ENCODE results near the gene NHERF2. TPM values are rescaled to one million over a fixed set of nuclear protein-coding genes. Genes with fewer than 3 reads are reported as not detected.

The NHERF2 gene
- total and polyA plus RNA-seq, 9 of the 15 experiments (the other 6 are each of a cell fraction or from before 2014, with no cell fraction given), result 0.15 to 42.0 (median 12.5) TPM

GRCh38 chr16:1983544-1984346 lies 43.0 kb upstream of the NHERF2 start, which contains the start of gene GFER (continued):
- TF ChIP-seq, protein P1, sequence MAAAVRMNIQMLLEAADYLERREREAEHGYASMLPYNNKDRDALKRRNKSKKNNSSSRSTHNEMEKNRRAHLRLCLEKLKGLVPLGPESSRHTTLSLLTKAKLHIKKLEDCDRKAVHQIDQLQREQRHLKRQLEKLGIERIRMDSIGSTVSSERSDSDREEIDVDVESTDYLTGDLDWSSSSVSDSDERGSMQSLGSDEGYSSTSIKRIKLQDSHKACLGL (CRISPR knock-in tag; IDR thresholded peaks at IDR 0.05; ENCODE audit: borderline replicate concordance, poor library complexity, severe bottlenecking), result peak; percentile 49
- TF ChIP-seq SREBF2 (CRISPR knock-in tag; IDR thresholded peaks at IDR 0.05) (no peak), BRCA1 (IDR thresholded peaks at IDR 0.05) (no peak), BRCA1 (CRISPR knock-in tag; IDR thresholded peaks at IDR 0.05) (no peak), ZNF347 (CRISPR knock-in tag; IDR thresholded peaks at IDR 0.05; ENCODE audit: low read depth) (no peak), KLF13 (tag; IDR thresholded peaks at IDR 0.05; ENCODE audit: borderline replicate concordance, low read depth) (no peak), BRD4 (IDR thresholded peaks at IDR 0.05) (0 out of 2 replicates have a peak, but pooled peaks have one; percentile 11), PHB2 (IDR thresholded peaks at IDR 0.05; ENCODE audit: low read depth) (no peak), HOXB6 (CRISPR knock-in tag; IDR thresholded peaks at IDR 0.05; ENCODE audit: borderline replicate concordance) (no peak), TBL1XR1 (IDR thresholded peaks at IDR 0.05; ENCODE audit: low read length in 2 of 2) (no peak; a peak in 1 of 4 replicates), ZNF232 (CRISPR knock-in tag; IDR thresholded peaks at IDR 0.05) (no peak), MCM7 (IDR thresholded peaks at IDR 0.05) (no peak), SMARCC2 (IDR thresholded peaks at IDR 0.05; ENCODE audit: low read depth) (no peak), MCM3 (IDR thresholded peaks at IDR 0.05) (no peak), SNAPC5 (CRISPR knock-in tag; IDR thresholded peaks at IDR 0.05) (no peak), ZNF140 (CRISPR knock-in tag; IDR thresholded peaks at IDR 0.05) (no peak), HDAC2 (IDR thresholded peaks at IDR 0.05) (peak; percentile 64), PTBP1 (IDR thresholded peaks at IDR 0.05; ENCODE audit: low read depth, low read length) (no peak; the same call in 1 of the 2 replicates), CC2D1A (IDR thresholded peaks at IDR 0.05) (no peak), CBX3 (IDR thresholded peaks at IDR 0.05; ENCODE audit: borderline replicate concordance in 1 of 2, low read length in 2 of 2) (0 out of 3 replicates have a peak, but pooled peaks of 1 of the 2 experiments have one; percentile 9), GATAD2A (IDR thresholded peaks at IDR 0.05) (no peak), ZZZ3 (IDR thresholded peaks at IDR 0.05) (no peak), NKRF (IDR thresholded peaks at IDR 0.05; ENCODE audit: borderline replicate concordance) (no peak; the same call in 1 of the 2 replicates), E2F3 (CRISPR knock-in tag; IDR thresholded peaks at IDR 0.05) (peak; percentile 59; the same call in 1 of the 2 replicates), CCAR2 (IDR thresholded peaks at IDR 0.05; ENCODE audit: low read depth, low read length) (no peak), NFRKB (IDR thresholded peaks at IDR 0.05; ENCODE audit: low read depth) (no peak), ATF2 (CRISPR knock-in tag; IDR thresholded peaks at IDR 0.05) (no peak), POLR3A (IDR thresholded peaks at IDR 0.05; ENCODE audit: borderline replicate concordance, extremely low read depth, insufficient read depth, insufficient read length) (no peak)

Measured in K562 (cell line).